NCI-H187 (cell line): ENCODE results near the gene OCIAD1.
"Not testable (repeated sequence)": the region's sequence is repeated elsewhere in the genome, so short reads cannot be mapped to it uniquely, and the experiment has no call there.

Experiments
- DNase-seq, 2 experiments: peaks; one replicate each; lab custom pipeline; 2025; lab: John Stamatoyannopoulos, UW

The OCIAD1 gene

DNA sequence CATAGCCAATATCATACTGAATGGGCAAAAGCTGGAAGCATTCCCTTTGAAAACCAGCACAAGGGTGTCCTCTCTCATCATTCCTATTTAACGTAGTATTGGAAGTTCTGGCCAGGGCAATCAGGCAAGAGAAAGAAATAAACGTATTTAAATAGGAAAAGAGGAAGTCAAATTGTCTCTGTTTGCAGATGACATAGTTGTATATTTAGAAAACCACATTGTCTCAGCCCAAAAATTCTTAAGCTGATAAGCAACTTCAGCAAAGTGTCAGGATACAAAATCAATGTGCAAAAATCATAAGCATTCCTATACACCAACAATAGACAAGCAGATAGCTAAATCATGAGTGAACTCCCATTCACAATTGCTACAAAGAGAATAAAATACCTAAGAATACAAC lies 9.5 kb upstream of the OCIAD1 start:
- not testable (repeated sequence) for DNase-seq

DNA sequence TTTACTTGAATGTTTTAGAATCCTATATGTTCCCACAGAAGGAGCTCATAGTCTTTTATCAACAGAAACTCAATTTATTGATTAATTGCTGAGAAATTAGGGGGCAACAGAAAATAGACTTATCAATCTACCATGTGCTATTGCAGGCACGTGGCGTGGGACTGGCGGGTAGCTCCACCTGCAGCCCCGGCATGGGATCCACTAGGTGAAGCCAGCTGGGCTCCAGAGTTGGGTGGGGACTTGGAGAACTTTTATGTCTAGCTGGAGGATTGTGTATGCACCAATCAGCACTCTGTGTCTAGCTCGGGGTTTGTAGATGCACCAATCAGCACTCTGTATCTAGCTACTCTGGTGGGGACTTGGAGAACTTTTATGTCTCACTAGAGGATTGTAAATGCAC lies 3.3 kb upstream of the OCIAD1 start:
- no peak for DNase-seq

DNA sequence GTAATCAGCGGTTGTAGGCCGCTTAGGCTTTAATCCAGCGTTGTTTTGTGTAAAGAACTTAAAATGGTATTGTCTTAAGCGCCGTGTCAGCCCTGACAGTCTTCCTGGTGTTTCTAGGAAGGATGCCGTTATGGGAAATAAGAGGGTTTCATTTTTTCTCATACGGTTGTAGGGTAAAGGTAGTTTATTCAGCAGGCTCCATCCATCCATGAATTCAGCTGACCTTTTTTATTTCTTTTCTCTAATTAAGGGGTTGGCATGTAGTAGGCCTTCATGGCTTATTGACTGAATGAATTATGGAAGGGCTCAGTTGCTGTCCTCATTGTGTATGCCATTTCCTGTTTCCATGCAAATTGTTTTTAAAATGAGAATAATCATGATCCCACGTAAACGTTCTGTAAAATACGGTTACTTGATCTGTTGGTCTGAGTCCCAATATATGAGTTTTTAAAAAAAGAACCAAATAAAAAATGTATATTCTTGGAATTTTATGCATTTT lies 693 bp downstream of the OCIAD1 start:
- no peak for DNase-seq

DNA sequence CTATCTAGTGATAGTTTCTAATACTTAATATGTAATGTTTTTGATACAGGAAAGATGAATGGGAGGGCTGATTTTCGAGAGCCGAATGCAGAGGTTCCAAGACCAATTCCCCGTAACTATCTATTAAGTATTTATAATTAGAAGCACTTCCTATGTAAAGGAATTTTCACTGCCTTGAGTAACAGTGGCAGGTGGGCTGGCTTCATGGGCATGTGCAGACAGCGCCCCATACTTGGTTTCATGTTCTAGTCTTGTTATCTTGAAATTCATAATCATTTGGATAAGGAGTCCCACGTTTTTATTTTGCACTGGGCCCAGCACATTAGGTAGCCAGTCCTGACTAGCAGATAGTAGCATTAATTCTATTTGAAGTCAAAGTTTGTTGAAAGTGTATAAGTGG lies 1.7 kb downstream of the OCIAD1 start:
- DNase-seq, result no peak

DNA sequence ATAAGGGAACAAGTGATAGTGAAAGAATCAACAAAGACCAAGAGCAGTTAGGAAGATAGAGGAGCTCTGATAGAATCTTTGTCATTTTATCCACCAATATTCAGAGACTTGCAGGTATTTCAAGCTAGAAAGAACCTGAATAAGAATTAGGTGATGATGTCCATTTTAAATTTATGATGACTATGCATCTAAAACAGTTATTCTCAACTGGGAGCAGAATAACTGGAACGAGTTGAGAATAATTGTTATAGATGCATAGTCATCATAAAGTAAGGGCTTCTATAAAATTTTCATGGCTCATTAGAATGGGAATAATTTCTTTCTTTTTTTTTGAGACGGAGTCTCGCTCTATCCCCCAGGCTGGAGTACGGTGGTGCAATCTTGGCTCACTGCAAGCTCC lies 5.8 kb downstream of the OCIAD1 start:
- no peak for DNase-seq

DNA sequence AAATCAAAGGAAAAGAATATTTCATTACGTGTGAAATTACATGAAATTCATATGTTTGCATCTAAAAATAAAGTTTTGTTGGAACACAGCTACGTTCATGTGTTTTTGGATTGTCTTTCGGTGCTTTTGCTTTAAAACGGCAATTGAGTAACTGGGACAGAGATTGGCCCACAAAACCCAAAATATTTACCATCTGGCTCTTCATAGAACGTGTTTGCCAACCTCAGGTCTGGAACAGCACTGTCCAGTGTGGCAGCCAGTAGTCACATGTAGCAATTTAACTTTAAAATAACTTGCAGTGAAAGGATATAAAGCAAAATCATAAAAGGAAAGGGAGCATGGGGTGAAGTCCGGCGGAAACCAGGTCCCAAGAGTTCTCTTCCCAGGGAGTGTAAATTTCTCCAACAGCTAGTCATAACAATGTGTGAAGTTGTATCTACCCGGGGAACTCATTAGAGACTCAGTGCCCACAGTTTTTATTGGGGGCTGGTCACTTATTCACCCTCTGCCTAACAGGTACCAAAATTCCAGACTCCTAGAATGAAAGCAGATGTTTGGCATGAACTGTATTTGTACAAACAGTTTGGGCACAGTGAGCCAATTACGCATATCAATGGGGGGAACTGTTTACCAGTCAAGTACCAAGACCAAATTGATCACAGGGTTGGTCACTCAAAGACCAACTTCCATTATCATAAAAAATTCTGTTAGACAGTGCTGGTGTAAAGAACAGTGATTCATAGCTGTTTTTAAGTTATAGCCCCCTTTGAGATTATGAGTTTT lies 10.3 kb downstream of the OCIAD1 start:
- no peak for DNase-seq

DNA sequence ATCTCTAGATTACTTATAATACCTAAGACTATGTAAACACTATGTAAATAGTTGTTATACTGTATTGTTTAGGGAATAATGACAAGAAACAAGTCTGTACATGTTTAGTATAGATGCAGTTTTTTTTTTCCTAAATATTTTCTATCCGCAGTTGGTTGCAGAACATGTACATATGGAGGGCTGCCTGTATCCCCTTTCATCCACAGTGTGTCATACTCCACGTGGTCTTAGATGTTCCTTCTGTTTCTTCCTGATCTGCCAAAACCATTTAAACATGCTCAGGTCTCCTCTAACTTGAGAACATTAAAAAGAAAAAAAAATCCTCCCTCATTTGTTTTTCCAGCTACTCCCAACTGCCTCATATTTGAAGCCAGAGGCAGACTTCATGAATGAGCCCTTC lies 14.0 kb downstream of the OCIAD1 start:
- no peak for DNase-seq

DNA sequence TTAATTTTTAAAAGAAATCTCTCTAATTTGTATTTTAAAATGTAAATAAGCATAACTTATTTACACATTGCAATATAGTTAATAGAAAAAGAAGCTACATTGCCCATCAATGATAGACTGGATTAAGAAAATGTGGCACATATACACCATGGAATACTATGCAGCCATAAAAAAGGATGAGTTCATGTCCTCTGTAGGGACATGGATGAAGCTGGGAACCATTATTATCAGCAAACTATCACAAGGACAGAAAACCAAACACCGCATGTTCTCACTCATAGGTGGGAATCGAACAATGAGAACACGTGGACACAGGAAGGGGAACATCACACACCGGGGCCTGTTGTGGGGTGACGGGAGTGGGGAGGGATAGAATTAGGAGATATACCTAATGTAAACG lies 17.9 kb downstream of the OCIAD1 start:
- DNase-seq, result not testable (repeated sequence)

DNA sequence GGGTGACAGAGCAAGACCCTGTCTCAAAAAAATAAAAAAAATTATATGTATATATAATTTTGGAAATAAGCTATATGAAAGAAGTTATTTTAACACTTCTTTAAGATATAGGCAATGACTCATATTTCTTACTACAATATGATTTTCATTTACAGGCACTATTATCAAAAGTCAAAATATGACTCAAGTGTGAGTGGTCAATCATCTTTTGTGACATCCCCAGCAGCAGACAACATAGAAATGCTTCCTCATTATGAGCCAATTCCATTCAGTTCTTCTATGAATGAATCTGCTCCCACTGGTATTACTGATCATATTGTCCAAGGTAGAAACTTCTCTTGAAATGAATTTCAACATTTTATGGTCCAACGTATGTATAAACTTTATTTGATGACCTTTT lies 20.8 kb downstream of the OCIAD1 start:
- no peak for DNase-seq

DNA sequence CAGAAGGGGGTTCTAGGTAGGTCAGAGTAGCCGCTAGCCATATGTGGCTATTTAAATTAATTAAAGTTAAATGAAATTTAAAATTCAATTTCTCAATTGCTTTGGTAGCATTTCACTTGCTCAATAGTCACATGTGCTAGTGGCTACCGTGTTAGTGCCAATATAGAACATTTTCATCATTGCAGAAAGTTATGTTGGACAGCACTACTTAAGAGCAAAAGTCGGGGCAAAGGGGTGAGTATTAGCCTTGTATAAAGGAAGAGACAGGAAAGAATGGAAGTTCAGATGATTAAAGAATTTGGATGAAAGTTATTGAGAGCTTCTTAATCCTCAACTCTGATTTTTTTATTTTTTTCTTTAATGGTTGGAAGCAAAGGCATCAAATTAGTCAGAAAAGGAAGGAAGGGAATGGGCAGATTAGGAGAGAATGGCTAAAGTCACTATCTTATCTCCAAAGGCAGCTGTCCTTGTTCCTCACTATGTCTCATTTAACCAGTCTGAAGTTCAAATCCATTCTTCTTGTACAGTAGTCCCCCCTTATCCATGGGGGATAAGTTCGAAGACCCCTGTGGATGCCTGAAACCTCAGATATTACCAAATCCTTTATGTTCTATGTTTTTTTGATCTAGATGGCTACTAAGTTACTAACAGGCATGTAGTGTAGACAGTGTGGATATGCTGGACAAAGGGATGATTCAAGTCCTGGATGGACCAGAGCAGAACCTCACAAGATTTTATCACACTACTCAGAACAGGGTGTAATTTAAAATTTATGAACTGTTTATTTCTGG lies 22.9 kb downstream of the OCIAD1 start:
- no peak for DNase-seq

DNA sequence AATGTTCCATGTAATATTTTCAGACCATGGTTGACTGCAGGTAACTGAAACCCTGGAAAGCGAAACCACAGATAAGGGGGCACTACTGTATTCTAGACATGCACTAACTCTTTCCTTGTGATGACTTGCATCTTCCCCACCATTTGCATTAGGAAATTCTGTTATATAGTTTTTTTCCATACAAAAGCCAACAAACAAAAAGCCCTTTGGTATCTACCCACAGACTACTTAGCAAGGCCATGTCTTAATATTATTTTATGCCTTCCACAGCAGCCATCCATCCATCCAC lies 23.5 kb downstream of the OCIAD1 start:
- no peak for DNase-seq

DNA sequence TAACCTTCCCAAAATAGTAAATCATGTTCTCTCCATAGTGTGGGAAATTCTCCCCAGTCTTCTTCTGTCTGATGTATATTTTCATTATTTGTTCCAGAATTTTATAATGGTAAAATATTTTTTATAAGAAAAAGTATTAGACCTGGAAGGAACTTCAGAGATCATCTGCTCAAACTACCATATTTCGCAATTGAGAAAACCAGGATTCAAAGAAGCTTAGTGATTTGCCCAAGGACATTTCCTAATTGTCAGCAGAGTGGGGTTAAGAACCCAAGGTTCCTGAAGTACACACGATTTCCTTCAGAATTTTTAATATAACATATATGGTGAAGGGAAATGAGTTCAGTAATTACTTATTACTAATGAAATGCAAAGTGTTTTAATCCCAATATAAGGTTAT lies 24.1 kb downstream of the OCIAD1 start:
- no peak for DNase-seq

DNA sequence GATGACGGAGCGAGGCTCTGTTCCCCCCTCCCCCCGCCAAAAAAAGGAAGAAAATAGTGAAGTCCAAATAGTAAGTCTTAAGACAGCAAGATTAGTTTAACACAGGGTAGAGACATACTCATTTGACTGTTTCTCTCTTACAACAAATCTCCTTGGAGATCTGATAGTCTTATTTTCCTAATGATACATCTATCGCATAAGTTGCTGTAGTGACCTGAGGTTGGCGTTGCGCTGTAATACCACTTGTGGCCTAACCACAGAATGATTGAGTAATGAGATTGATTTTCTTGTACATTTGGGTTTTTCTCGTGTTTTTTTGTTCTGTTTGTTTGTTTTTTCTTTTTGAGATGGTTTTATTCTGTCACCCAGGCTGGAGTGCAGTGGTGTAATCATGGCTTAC lies 27.2 kb downstream of the OCIAD1 start:
- DNase-seq, result no peak

DNA sequence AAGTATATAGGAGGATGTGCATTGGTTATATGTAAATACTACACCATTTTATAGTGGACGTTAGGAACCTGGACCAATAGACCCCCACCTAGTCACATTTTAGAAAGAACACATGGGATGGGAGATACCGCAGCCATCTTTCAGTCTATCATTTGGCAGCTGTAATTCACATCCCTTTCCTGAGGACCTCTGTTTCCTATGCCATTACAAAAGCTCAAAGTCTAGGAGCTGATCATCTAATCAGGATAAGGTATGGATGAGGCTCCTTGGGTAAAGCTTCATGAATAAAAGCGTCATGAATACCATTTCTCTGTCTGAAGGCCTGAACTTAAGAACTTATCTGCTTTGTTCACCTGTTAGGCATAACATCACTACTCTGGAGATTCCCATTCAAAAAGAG lies 31.1 kb downstream of the OCIAD1 start:
- no peak for DNase-seq

DNA sequence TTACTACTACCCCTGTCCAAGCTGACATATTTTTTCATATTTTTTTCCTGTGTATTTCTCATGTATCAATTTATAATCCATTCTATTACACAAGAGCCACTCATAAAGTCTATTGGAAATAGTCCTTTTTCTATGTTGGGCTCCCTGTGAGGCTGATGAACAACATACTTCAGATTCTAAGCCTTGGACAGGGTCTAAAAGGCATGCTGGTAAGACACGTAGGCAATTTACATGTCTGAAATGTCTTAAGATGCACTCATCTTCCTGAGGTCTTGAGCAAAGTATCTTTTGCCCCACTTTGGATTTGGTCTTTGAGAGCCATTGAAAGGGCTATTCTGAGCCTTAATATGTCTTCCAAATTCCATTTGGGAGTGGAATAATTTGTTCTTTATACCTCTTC lies 31.8 kb downstream of the OCIAD1 start:
- no peak for DNase-seq

DNA sequence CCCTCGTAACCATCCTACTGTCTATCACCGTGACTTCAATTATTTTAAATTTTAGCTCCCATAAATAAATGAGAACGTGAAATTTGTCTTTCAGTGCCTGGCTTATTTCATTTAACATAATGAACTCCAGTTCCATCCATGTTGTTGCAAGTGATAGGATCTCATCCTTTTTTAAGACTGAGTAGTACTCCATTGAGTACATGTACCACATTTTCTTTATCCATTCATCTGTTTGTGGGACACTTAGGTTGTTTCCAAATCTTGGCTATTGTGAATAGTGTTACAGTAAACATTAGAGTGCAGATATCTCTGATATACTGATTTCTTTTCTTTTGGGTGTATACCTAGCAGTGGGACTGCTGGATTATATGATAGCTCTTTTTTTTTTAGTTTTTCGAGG lies 32.8 kb downstream of the OCIAD1 start:
- DNase-seq, result no peak

DNA sequence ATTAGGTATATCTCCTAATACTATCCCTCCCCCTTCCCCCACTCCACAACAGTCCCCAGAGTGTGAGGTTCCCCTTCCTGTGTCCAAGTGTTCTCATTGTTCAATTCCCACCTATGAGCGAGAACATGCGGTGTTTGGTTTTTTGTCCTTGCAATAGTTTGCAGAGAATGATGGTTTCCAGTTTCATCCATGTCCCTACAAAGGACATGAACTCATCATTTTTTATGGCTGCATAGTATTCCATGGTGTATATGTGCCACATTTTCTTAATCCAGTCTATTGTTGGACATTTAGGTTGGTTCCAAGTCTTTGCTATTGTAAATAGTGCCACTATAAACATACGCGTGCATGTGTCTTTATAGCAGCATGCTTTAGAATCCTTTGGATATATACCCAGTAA lies 33.8 kb downstream of the OCIAD1 start:
- not testable (repeated sequence) for DNase-seq

DNA sequence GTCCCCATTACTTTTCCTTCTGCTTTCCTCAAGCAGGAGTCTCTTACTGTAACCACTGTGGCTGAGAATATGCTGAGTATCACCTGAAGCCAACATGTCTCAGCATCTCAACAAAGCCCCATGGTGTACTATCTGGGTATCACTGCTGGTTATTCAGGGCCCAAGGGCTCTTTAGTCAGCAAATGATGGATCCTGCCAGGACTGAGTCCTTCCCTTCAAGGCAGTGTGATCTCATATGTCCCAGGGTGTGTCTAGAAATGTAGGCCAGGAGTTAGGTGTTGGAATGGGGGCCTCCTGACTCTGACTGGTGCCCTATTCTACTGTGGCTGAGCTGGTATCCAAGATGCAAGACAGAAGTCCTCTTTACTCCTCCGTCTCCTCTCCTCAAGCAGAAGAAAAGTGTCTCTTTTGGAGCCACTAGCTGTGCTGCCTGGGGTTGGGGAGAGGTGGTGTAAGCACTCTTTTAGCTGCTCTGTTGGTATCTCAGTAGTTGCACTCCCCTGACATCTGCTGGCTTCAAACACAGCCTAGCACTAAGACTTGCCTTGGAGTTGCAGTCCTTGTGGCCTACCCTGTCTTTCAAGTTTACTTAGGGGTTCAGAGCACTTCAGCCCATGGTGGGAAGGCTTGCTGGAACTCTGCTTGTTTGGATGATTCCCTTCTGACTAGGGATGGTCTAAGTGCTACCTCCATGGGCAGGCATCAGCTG lies 47.1 kb downstream of the OCIAD1 start:
- no peak for DNase-seq

DNA sequence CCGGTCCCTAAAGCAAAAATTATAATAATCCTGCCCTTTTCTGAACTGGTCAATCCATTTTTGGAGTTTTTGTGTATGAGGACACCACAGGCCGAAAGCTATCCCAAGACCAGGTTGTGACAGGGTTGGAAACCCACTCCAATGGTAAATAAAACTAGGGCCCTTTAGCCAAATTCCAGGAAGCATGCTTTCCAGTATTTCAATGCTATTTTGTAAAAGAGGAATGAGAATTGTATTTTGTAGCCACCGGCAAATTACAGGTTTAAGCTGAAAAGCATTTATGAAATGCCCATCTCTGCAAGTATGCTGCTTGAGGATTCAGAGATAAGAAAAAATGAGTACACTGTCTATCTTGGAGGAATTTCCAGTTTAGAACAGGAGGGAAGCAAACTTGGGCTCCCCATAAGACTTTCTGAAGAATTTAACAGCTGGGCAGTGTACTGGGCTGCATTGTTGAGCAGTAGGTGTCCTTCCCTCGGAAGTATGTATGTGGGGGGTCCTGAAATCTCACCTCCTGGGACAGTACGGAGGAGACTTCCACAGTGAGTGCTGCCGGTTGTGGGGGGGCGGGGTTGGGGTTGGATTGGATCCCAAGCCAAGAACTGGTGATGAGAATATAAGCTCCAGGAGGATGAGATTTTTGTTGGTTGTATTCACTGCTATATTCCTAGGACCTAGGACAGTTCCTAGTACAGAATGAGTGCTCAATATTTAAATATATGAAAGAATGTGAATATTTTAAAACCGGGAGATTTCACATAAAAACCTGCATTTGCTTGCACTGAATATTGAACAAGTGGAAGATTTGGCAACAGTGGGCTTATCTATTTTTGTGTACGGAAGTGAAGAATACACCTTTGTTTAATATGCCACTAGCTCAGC lies 48.9 kb downstream of the OCIAD1 start:
- DNase-seq, result no peak

DNA sequence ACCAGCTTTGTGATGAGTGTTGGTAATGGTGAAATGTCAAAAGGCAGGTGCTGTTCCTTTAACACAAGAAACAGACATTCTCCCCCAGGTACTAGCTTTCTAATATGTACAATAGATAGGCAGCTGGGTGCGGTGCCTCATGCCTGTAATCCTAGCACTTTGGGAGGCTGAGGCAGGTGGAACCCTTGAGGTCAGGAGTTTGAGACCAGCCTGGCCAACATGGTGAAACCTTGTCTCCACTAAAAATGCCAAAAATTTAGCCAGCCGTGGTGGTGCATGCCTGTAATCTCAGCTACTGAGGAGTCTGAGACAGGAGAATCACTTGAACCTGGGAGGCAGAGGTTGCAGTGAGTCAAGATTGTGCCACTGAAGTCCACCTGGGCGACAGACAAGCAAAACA lies 50.8 kb downstream of the OCIAD1 start:
- DNase-seq, result not testable (repeated sequence)

DNA sequence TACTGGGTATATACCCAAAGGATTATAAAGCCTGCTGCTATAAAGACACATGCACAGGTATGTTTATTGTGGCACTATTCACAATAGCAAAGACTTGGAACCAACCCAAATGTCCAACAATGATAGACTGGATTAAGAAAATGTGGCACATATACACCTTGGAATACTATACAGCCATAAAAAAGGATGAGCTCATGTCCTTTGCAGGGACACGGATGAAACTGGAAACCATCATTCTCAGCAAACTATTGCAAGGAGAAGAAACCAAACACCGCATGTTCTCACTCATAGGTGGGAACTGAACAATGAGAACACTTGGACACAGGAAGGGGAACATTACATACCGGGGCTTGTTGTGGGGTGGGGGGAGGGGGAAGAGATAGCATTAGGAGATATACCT lies 58.9 kb downstream of the OCIAD1 start:
- not testable (repeated sequence) for DNase-seq
